Dermis blood vessel endothelial cell (primary cell): ENCODE results near the gene ATP5F1C. TPM values are rescaled to one million over a fixed set of nuclear protein-coding genes. Genes with fewer than 3 reads are reported as not detected.
"Not testable (repeated sequence)": the region's sequence is repeated elsewhere in the genome, so short reads cannot be mapped to it uniquely, and the experiment has no call there.

Experiments used
- DNase-seq: peaks from one replicate; pipeline ENCODE4 v3.0.0; 2010
- total RNA-seq: library from RNA; depleted of rRNA; stranded (reverse); fragments of >200 nt; gene quantifications from 2 replicates; pipeline ENCODE4 v1.2.3, GENCODE V29; 2014

Gene ATP5F1C
- 320 and 349 TPM in 2 replicates for total RNA-seq

DNA sequence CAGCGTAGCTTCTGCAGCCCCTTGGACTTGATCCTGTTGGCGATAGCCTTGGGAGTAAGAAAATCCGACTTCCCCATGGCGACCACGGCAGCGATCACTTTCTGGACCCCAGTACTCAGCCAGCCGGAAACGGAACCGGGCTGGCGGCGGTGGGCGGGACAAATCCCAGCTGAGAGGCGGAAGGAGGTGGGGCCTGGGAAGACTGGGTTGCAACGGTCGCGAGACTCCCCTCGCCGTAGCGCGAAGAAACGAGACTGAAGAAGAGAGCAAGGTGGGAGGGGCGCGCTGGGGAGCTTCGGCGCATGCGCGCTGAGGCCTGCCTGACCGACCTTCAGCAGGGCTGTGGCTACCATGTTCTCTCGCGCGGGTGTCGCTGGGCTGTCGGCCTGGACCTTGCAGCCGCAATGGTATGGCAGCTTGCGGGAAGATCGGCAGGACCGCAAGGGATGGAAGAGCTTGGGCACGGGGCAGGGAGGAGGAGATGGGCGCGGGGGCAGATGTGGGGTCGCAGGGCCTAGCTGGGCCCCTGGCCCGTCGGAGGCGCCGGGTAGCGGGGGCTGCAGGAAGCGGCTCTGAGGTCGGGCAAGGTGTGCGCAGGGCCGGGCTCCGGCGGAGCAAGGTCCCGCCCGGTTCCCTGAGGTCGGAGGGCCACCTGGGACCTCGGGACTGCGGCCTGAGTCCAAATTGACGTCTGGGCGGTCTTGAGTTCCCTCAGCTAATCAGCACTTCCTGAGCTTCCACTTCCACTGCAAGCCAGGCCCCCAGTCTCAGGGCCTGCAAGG lies at the start of gene ATP5F1C, which contains the start of gene KIN:
Gene ATP5F1C, plus strand, starts transcription at position 321 of the 782 bp plus-strand sequence. Its CDS starts 31 bp downstream, at position 352.
Gene KIN, minus strand, starts transcription at position 137 of the 782 bp plus-strand sequence. Its CDS starts 60 bp downstream, at position 77.
- peak; percentile 98 for DNase-seq

DNA sequence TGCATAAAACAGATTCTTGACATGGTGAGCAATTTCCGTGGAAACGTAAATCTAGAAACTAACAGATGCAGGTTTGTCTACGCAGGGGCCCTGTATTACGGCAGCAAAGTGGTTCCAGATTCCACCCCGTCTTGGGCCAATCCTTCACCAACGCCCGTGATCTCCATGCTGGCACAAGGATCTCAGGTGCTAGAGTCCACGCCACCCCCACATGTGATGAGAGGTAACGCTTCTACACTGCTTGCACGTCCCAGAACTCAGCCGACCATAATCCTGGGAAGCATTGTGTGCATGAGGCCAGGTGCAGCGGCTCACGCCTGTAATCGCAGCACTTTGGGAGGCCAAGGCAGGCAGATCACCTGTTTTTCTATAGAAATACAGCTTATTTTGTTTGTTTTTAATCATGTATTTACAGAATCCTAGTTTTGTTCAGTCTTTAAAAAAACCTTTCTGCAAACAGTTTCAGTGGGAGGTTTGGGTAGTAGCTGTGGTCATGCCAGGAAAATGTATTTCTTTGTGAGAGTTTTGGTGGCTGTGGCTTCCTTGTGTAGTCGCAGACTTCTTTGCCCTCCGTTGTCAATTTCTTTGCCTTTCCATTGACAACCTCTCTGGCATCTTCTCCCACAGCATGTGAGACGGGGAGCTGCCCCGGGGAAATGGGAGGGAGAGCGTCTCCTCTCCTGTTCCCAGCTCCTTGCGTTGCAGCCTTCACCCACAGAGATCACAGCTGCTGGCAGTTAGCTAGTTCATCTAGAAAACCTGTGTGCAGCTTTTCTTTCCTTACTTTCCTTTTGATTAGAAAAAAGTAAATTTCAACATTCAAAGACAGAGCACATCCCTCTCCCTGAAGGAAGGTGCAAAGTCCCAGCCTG lies 49.2 kb upstream of the ATP5F1C start:
- DNase-seq = no peak

DNA sequence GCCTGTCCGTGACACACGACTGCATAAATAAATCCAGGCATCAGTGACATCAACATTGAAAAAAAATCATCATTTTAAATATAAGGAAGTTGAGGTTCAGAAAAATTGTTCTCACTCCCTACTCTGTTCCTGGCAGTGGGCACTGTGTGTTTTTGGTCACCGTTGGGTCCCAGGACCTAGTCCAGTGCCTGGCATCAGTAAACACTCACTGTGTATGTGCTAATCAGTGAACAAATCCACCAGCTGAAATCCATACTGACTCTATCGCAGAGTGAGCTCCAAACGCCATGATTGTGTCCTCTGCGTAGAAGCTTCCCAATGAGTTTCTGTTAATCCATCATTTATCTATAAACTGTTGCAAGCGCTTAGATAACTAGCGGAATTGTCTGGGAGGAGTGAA lies 43.7 kb upstream of the ATP5F1C start:
- no peak for DNase-seq

DNA sequence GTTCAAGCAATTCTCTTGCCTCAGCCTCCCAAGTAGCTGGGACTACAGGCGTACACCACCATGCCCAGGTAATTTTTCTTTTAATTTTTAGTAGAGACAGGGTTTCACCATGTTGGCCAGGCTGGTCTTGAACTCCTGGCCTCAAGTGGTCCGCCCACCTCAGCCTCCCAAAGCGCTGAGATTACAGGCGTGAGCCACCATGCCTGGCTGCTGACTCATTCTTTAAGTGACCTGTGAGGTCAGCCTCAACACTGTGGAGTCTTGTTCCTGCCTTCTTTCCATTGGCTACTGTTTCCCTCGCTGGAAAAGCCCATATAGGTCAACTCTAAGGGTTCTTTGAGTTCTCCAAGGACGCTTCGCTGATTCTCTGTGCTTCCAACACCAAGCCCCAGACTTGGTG lies 39.3 kb upstream of the ATP5F1C start:
- DNase-seq = not testable (repeated sequence)

DNA sequence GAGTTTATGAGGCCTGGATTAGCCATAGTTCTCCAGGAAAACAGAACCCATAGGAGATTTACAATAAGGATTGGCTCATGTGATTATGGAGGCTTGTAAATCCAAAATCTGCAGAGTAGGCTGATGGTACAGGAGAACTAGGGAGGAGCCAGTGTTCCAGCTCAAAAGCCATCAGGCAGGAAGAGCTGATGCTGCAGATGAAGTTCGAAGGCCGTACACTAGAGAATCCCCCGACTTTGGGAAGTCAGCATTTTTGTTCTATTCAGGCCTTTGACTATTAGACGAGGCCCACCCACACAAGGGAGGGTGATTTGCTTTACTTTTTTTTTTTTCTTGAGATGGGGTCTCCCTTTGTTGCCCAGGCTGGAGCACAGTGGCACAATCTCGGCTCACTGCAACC lies 37.8 kb upstream of the ATP5F1C start:
- DNase-seq = no peak

DNA sequence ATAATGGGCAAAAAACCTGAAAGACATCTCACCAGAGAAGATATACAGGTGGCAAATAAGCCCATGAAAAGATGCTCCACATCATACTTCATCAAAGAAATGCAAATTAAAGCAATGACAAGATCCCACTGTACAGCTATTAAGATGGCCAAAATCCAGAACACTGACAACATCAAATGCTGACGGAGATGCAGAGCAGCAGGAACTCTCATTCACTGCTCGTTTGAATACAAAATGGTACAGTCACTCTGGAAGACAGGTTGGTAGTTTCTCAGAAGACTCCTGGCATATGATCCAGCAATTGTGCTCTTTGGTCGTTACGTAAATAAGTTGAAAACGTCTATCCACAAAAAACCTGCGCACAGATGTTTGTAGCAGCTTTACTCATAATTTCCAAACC lies 35.7 kb upstream of the ATP5F1C start:
- no peak for DNase-seq

DNA sequence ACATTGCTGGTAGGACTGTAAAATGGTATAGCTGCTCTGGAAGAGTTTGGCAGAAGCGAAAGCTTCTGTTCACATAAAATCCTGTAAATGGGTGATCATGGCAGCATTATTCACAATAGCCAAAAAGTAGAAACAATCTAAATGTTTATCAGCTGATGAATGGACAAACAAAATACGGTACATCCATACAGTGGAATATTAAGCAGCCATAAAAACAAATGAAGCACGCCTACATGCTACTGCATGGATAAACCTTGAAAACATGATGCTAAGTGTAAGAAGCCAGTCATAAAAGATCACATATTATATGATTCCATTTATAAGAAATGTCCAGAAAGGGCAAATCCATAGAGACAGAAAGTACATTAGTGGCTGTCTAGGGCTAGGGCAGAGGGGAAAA lies 32.9 kb upstream of the ATP5F1C start:
- DNase-seq = no peak

DNA sequence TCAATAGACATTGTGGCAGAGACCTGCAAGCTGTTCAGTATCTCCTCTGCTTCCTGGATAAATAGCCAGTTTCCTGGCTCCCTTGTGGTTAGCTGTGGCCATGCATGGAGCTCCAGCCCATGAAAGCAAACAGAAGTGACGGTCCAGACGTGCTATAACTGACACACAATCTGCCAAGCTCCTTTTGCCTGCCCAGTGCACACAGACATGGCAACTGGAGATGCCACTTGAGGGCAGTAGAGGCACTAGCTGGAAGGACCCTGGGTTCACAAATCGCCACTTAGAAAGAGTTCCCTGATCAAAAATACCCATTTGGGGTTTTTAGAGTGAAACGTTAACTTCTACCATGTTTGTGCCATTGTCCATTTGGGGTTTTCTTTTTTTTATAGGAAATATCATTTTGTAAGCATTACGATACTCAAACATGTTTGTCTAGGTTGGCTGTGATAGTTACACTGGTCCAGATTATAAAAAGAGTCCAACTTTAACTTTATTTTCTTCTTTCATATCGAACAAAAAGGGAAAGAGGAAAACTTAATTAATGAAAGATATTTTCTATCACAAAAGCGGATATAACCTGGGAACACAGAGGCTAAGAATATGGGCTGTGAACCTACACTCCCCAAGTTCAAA lies 31.5 kb upstream of the ATP5F1C start:
- DNase-seq = peak; percentile 70

DNA sequence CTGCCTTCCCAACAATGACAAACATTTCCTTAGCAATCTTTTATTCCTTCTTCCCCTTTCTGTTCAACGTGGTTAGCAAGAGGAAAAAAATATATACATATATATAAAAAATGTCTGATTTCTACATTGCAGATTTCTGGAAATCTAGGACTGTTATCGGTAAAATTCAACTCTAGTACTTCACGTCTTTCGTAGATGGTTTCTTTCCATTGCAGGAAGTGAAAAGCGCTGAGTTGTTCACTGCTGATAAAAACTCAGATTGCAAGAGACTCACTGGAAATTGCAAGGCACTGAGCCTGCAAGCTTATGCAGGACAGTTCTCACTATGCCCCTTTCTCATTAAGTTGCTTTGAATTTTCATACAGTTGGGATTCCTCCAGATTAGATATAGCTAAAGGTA lies 24.0 kb upstream of the ATP5F1C start:
- no peak for DNase-seq

DNA sequence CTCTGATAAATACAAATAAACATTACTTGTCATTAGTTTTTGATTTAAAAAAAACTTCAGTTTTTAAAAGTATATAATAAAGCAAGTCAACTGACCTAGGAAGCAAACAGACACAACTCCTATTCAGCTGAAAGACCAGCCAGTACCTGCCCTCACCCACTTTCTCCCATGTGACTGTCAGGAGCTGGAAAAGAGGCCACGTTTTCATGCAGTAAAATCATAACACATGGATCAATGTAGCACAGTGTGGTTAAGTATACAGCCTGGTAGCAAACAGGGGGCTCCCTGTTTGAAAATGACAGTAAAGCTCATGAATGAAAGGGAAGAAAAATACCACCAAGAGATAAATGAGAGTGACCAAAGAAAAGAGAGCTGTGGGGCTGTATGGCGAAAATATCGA lies 21.7 kb upstream of the ATP5F1C start:
- no peak for DNase-seq

DNA sequence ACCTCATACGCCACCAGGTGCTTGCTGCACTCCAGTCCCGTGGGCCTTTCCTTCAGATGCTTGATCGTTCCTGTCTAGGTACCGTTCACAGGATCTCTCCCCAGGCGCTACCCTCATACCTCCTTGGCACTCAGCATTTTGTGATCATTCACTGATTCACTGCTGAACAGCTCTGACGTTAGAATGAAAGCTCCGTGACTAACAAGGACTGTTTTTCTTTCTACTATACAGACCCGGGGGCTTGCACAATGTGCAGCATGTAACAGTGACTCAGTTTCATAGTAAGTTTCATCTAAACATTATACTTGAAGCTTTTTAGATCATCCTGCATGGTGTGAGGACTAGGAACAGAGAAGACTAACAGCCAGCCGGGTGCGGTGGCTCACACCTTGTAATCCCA lies 20.8 kb upstream of the ATP5F1C start:
- no peak for DNase-seq

DNA sequence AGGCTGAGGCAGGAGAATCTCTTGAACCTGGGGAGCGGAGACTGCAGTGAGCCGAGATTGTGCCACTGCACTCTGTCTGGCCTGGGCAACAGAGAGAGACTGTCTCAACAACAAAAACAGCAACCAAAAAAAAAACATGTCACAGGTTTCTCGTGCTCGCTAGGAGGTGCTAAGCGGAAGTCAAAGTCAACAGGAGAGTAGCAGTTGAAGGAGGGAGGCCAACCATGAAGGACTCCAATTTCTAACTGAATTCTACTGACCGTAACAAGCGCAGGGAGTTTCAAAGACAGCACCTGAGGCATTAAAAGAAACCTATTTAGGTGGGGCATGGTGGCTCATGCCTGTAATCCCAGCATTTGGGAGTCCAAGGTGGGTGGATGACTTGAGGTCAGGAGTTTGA lies 19.6 kb upstream of the ATP5F1C start:
- DNase-seq = no peak

DNA sequence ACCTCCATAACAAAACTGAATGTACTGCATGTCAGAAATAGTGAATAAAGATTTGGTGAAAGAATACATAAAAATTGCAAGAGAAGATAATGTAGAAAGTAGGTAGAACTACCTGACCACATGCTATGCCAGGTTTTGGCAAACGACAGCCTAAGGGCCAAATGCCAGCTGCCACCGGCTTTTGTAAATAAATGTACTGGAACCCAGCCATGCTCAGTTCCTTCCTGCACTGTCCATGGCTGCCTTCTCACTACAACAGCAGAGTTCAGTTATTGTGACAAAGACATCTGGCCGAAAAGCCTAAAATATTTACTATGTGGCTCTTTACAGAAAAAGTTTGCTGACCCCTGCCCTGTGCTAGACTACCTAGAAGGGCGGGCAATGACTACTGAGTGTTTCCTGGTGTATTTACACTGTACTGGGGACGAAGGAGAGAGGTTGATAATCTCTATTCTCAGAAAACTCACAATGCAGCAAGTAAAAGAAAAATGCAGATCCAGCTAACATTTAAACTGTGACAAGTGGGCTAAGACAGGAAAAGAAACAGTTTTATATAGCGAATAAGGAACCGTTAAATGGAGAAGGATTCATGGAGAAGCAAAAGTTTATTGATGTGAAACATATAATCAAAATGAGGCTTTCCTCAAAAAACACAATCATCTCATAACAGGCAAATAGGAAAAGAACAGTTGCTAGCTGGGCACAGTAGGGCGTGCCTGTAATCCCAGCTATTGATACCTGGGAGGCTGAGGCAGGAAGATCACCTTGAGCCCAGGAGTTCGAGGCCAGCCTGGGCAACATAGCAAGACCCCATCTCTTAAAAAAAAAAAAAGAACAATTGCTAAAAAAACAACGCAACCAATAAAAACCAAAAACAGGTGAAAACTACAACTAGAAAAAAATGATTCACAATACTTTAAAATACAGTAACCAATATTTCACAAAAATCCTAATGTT lies 13.9 kb upstream of the ATP5F1C start:
- DNase-seq = peak; percentile 64

DNA sequence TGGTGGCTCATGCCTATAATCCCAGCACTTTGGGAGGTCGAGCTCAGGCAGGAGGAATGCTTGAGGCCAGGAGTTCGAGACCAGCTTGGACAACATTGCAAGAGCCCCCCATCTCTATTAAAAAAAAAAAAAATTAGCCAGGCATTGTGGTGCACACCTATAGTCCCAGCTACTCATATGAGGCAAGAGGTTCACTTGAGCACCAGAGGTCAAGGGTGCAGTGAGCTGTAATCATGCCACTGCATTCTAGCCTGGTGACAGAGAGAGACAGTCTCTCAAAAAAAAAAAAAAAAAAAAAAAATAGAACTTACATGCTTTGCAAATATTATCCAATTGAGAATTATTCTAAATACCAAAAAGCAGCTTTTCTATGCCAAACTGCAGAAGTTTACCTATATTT lies 11.2 kb upstream of the ATP5F1C start:
- no peak for DNase-seq

DNA sequence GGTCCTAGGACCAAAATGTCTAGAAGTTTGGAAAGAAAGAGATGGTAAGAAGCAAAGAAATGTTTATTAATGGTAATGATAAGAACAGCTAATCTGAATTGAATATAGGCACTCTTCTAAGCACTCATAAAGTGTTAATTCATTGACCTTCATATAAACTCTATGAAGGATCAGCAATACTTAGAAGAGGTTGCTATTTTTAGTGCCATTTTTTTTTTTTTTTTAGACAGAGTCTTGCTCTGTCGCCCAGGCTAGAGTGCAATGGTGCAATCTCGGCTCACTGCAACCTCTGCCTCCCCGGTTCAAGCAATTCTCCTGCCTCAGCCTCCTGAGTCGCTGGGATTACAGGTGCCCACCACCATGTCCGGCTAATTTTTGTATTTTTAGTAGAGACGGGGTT lies 5.8 kb upstream of the ATP5F1C start:
- not testable (repeated sequence) for DNase-seq

DNA sequence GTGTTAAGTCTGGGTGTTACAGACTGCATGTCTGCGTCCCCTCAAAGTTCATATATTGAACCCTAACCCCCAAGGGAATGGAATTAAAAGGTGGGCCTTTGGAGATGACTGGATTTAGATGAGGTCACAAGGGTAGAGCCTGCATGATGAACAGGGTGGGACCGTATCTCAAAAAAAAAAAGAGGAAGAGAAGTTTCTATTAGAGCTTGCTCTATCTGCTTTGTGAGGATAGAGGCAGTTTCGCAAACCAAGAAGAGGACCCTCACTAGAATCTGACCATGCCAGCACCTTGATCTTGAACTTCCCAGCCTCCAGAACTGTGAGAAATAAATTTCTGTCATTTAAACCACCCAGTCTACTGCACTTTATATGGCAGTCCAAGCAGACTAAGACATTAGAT lies 1.5 kb upstream of the ATP5F1C start:
- DNase-seq = no peak

DNA sequence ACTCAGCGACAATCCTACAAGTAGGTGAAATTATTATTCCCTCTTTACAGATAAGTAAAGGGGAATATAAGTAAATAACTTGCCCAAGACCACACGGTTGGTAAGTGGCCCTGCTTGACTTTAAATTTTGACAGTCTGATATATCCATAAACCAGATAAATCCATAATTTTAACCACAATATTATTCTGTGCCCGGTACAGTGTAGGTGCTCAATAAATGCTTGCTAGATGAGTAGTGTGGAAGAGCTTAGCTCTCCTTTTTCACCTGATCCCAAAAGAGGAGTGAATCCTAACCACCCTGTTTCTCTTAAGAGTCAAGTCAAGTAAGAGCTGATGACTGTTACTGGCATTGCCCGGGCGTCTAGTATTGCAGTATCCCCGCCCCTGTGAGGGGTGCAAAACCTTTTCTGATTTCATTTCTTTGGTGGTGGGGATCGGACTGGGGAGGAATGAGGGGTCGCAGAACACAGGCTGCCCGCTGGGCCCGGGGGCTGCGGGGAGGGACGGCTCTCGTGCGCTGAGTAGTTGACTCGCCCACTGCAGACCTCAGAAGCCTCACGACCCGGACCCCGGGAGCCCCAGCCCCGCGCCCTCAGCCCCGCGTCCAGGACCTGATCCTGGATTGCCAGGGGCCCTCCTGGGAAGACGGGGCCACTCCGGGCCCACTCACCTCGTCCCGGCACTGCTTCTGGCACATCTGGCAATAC lies 674 bp upstream of the ATP5F1C start:
- DNase-seq = peak; percentile 24

DNA sequence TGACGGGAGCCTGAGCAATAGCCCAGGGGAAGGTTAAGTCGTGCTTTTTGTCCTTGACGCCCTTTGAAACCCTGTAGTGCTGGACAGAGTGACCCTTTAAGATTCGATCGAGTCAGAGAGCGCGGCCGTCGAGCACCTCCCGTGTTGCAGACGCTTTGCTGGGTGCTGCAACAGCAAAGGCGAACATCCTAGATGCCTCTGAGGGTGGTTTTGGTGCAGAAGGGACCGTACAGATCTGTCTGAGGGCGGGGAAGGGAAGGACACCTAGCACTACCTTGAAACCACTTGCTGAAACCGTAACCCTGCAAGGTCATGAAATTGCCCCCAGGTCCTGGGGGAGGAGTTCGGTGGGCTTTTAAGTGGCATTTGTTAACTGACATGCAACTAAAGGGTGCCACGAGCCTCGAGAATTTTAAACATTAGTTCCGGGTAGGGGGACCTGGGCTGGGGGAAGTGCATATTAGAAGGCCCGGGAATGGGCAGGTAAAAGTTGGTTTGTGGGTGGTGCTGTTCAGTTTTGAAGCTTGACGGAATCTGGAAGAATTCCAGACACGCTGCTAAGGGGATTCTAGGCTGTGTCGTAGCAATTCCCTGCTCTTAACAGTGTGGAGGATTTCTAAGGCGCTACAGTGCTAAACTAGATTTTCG lies 786 bp downstream of the ATP5F1C start:
- DNase-seq = peak; percentile 43

DNA sequence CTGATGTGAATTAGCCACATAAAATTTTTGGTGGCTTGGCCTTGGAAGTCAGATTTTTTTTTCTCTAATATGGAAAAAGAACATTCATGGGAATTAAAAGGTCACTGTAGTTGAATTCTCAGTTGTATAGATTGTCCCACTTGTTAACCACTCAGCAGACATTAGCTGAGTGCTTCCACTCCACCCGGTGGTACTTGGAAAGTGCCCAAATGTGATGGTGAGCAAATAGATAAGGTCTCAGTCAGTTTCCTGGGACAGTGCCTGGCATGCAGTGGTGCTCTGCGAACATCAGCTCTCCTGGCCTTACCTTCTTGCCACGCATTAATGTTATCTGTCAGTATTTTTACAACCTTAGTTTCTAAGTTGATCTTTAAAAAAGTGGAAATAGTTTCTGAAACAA lies 1.4 kb downstream of the ATP5F1C start:
- peak; percentile 23 for DNase-seq

DNA sequence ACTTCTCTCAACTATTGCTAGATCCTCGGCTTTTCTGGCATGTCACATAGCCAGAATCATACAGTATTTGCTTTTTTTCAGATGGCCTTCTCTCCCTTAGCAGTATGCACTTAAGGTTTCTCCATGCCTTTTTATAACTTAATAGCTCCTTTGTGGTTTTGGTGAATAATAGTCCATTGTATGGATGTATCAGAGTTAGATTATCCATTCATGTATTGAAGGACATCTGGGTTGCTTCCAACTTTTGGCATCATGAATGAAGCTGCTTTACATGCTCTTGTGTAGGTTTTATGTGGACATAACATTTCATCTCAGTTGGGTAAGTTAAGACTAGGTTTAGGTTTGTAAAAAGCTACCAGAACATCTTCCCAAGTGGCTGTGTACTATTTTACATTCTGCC lies 4.6 kb downstream of the ATP5F1C start:
- DNase-seq = no peak
